A549 (cell line): ENCODE data around the gene ITGA11.

Experiments
- HEYL ChIP-seq: fragments of 250-450 bp; sonication (Bioruptor Pico); IDR thresholded peaks from 2 replicates; pipeline ENCODE4 v1.8.0; 2021; ENCODE audit warnings: mild to moderate bottlenecking, moderate library complexity
- KDM5A ChIP-seq: fragments of 200-600 bp; sonication (generic); IDR thresholded peaks from 2 replicates; pipeline ENCODE4 v1.6.1; 2016; ENCODE audit warnings: antibody characterized with exemption, mild to moderate bottlenecking
- NFE2L2 ChIP-seq: fragments of 150-350 bp; conservative IDR thresholded peaks from 2 replicates; pipeline ENCODE4 v1.6.1; 2014; ENCODE audit warnings: low read length
- TP53 ChIP-seq: fragments of 250-450 bp; sonication (Bioruptor Pico); IDR thresholded peaks from 2 replicates; pipeline ENCODE4 v1.5.0; 2021; ENCODE audit warnings: mild to moderate bottlenecking, moderate library complexity
- TF ChIP-seq, protein P1 (sequence below): fragments of 450-650 bp; IDR thresholded peaks from 2 replicates; pipeline ENCODE4 v1.6.1; 2014; ENCODE audit warnings: antibody characterized with exemption
- TF ChIP-seq, protein P2 (sequence below): fragments of >200 bp; sonication (Bioruptor Twin); formaldehyde crosslinking; IDR thresholded peaks from 3 replicates; pipeline ENCODE4 v1.5.1; 2016
- TF ChIP-seq, protein P3 (sequence below): IDR thresholded peaks from 2 replicates; pipeline ENCODE4 v1.6.1; 2012

DNA sequence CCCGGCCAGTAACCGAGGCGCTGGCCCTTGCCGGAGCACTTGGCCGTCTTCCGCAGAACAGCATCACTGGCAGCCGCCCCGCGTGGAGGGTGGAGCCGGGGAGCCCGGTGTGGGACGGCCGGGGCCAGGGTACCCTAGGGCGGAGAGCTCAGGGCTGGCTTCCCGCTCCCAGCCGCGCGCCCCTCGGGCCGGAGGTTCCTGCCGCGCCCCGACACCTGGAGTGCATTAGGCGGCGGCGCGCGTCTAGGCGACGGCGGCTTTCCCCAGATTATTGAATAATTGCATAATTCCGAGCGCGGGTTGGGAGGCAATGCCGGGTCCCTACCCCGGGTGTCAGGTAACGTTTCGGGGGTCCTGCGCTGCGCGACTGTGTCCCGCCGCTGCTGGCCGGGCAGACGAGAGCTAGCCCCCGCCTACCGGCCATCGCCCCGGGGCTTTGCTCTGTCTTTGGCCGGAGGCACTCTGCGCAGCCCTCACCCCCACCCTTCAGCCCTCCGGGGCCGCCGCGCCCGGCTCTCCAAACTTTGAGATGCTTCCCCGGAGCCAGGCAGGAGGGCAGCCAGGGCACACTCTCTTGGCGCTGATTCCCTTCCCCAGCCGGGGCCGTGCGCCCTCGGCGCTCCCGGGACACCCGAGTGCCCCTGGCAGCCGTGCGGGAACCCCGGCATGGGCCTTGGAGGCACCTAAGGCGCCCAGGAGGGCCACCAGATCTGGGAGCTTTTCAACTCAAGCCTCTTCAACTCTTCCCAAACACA, 749 bp downstream of the ITGA11 start:
- TF ChIP-seq, protein P1, sequence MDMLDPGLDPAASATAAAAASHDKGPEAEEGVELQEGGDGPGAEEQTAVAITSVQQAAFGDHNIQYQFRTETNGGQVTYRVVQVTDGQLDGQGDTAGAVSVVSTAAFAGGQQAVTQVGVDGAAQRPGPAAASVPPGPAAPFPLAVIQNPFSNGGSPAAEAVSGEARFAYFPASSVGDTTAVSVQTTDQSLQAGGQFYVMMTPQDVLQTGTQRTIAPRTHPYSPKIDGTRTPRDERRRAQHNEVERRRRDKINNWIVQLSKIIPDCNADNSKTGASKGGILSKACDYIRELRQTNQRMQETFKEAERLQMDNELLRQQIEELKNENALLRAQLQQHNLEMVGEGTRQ = no peak
- TF ChIP-seq TP53 (CRISPR knock-in tag) = no peak
- TF ChIP-seq, protein P2, sequence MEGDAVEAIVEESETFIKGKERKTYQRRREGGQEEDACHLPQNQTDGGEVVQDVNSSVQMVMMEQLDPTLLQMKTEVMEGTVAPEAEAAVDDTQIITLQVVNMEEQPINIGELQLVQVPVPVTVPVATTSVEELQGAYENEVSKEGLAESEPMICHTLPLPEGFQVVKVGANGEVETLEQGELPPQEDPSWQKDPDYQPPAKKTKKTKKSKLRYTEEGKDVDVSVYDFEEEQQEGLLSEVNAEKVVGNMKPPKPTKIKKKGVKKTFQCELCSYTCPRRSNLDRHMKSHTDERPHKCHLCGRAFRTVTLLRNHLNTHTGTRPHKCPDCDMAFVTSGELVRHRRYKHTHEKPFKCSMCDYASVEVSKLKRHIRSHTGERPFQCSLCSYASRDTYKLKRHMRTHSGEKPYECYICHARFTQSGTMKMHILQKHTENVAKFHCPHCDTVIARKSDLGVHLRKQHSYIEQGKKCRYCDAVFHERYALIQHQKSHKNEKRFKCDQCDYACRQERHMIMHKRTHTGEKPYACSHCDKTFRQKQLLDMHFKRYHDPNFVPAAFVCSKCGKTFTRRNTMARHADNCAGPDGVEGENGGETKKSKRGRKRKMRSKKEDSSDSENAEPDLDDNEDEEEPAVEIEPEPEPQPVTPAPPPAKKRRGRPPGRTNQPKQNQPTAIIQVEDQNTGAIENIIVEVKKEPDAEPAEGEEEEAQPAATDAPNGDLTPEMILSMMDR = no peak
- no peak for TF ChIP-seq KDM5A
- no peak for TF ChIP-seq NFE2L2
- no peak for TF ChIP-seq HEYL (CRISPR knock-in tag)
- TF ChIP-seq, protein P3, sequence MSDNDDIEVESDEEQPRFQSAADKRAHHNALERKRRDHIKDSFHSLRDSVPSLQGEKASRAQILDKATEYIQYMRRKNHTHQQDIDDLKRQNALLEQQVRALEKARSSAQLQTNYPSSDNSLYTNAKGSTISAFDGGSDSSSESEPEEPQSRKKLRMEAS = no peak
